ENCODE measurements around the gene KRTAP21-3.

GRCh38 chr21:30713766-30714165 is 4.8 kb downstream of the KRTAP21-3 start:
- TF ChIP-seq EZH2phosphoT487 (IDR thresholded peaks at IDR 0.05; ENCODE audit: insufficient read depth, low read depth): no peak
- TF ChIP-seq EZH2 (IDR thresholded peaks at IDR 0.05; ENCODE audit: insufficient read depth, poor library complexity, severe bottlenecking): no peak

All from GM23248 (cell line).